GM12878 (cell line): ENCODE data around the gene GMDS. TPM values are rescaled to one million over a fixed set of nuclear protein-coding genes. Genes with fewer than 3 reads are reported as not detected.

Experiments used
- ATAC-seq: fragments of 200-7000 bp; cut with Tn5 transposase; 3 replicates; pipeline ENCODE4 v1.9.1; 2020; ENCODE audit warnings: mild to moderate bottlenecking, moderate library complexity
- BruUV-seq: library from RNA; stranded (reverse); fragments of 400-500 nt; replicated peaks from 2 replicates; lab custom pipeline; 2021; lab: Mats Ljungman, UMichigan
- CTCF ChIA-PET: fragments of 300-600 bp; sonication (Branson Sonifier 250); formaldehyde crosslinking; extraction: SDS; loops from one replicate; lab custom pipeline; 2021; ENCODE audit warnings: inconsistent platforms; lab: Yijun Ruan, JAX
- POLR2A ChIA-PET: fragments of 350-600 bp; formaldehyde crosslinking; extraction: SDS; loops from one replicate; lab custom pipeline; 2021; ENCODE audit warnings: inconsistent platforms; lab: Charles Lee
- RAD21 ChIA-PET: fragments of 300-600 bp; sonication (Branson Sonifier 250); formaldehyde crosslinking; loops from one replicate; lab custom pipeline; 2023; ENCODE audit warnings: antibody characterized with exemption; ENCODE audit not compliant: unreplicated experiment; lab: Charles Lee
- SMC1A ChIA-PET: fragments of 300-600 bp; sonication (Branson Sonifier 250); formaldehyde crosslinking; loops from one replicate; lab custom pipeline; 2023; ENCODE audit not compliant: unreplicated experiment, uncharacterized antibody; lab: Charles Lee
- DNase-seq: peaks from one replicate; pipeline ENCODE4 v3.0.0-alpha.2; 2011; ENCODE audit warnings: low read depth, low spot score
- FAIRE-seq: peaks from 3 replicates; lab custom pipeline; 2011; peaks lifted over from hg19 to GRCh38; lab: Jason Lieb, UNC
- H2AFZ ChIP-seq: 2 replicates; pipeline ENCODE4 v1.6.0; 2011; ENCODE audit warnings: low read depth, low read length, control low read depth; ENCODE audit not compliant: control insufficient read depth
- H3K27ac ChIP-seq: 2 replicates; pipeline ENCODE4 v1.5.1; 2011; ENCODE audit warnings: control low read depth; ENCODE audit not compliant: control insufficient read depth, insufficient read depth
- H3K27me3 ChIP-seq, 2 experiments: replicated peaks in 1 of 2; 2 replicates each; pipeline versions ENCODE4 v1.6.0 to v1.6.1; 2011; ENCODE audit warnings: low read length in 1 of 2; ENCODE audit not compliant: control insufficient read depth in 2 of 2, insufficient read depth in 2 of 2
- H3K36me3 ChIP-seq, 2 experiments: 2 replicates each; pipeline ENCODE4 v1.5.1; 2011; ENCODE audit warnings: low read length in 1 of 2; ENCODE audit not compliant: control insufficient read depth in 2 of 2, insufficient read depth in 2 of 2
- H3K4me1 ChIP-seq: 2 replicates; pipeline ENCODE4 v1.6.1; 2011; ENCODE audit warnings: mild to moderate bottlenecking, low read length, moderate library complexity, mixed read lengths; ENCODE audit not compliant: control insufficient read depth, insufficient read depth
- H3K4me2 ChIP-seq: 2 replicates; pipeline ENCODE4 v1.6.0; 2011; ENCODE audit warnings: control low read depth; ENCODE audit not compliant: control insufficient read depth, insufficient read depth
- H3K4me3 ChIP-seq: fragments of 200-600 bp; sonication (generic); 2 replicates; pipeline ENCODE4 v1.5.1; 2016
- H3K79me2 ChIP-seq: 2 replicates; pipeline ENCODE4 v1.6.0; 2011; ENCODE audit warnings: low read length; ENCODE audit not compliant: control insufficient read depth, insufficient read depth
- H3K9ac ChIP-seq: 2 replicates; pipeline ENCODE4 v1.8.0; 2011; ENCODE audit warnings: low read length, control low read depth, mixed read lengths; ENCODE audit not compliant: control insufficient read depth, insufficient read depth
- H3K9me3 ChIP-seq: replicated peaks from 3 replicates; pipeline ENCODE4 v1.5.1; 2011; ENCODE audit warnings: mild to moderate bottlenecking, low read length; ENCODE audit not compliant: control insufficient read depth, insufficient read depth
- H4K20me1 ChIP-seq: 2 replicates; pipeline ENCODE4 v1.6.0; 2011; ENCODE audit not compliant: control insufficient read depth, insufficient read depth
- CHD1 ChIP-seq: IDR thresholded peaks from 2 replicates; pipeline ENCODE4 v1.6.1; 2012; ENCODE audit warnings: low read depth, low read length, improper control_type of control experiment
- EGR1 ChIP-seq, 2 experiments: IDR thresholded peaks; 1 replicate in 1 of 2; 2 replicates in 1 of 2; pipeline ENCODE4 v1.6.1; 2011 to 2012; ENCODE audit warnings: low read depth in 2 of 2, low read length in 2 of 2, borderline replicate concordance in 1 of 2, mild to moderate bottlenecking in 1 of 2, moderate library complexity in 1 of 2
- ETV6 ChIP-seq, 2 experiments: fragments of 450-650 bp in 1 of 2; IDR thresholded peaks in 1 of 2; conservative IDR thresholded peaks in 1 of 2; 2 replicates each; pipeline ENCODE4 v1.6.1; 2014; ENCODE audit warnings: antibody characterized with exemption in 1 of 2, borderline replicate concordance in 1 of 2, low read depth in 1 of 2, mild to moderate bottlenecking in 1 of 2, moderate library complexity in 1 of 2
- HDAC2 ChIP-seq: fragments of 200-600 bp; sonication (generic); IDR thresholded peaks from 2 replicates; pipeline ENCODE4 v1.6.1; 2017
- HDAC6 ChIP-seq: fragments of 200-600 bp; sonication (generic); IDR thresholded peaks from one replicate; pipeline ENCODE4 v1.8.0; 2017; ENCODE audit warnings: antibody characterized with exemption; ENCODE audit not compliant: unreplicated experiment
- POU2F2 ChIP-seq: IDR thresholded peaks from 3 replicates; pipeline ENCODE4 v1.6.1; 2011; ENCODE audit warnings: low read depth, mild to moderate bottlenecking, low read length, borderline replicate concordance
- SREBF1 ChIP-seq: IDR thresholded peaks from 2 replicates; pipeline ENCODE4 v1.6.1; 2012; ENCODE audit warnings: mild to moderate bottlenecking, low read length
- WGBS: methylation state at CpG from one replicate; pipeline ENCODE4 v1.1.6; 2016; ENCODE audit warnings: low lambda C conversion rate; ENCODE audit not compliant: insufficient replicate concordance, insufficient coverage; ENCODE audit errors: missing lambda C conversion rate; 5-methylcytosine and 5-hydroxymethylcytosine counted together
- in situ Hi-C: fragments of 300-500 bp; cut with MboI; formaldehyde crosslinking; loops from 9 replicates; pipeline ENCODE4 v1.14.3; 2018; ENCODE audit warnings: mixed read lengths
- intact Hi-C: fragments of 100-400 bp; cut with micrococcal nuclease; formaldehyde crosslinking; loops from one replicate; pipeline ENCODE4 v1.14.2; 2022; ENCODE audit not compliant: unreplicated experiment
- polyA plus RNA-seq, 11 experiments: library from polyadenylated mRNA; depleted of rRNA in 4 of 11; unstranded in 6 of 11; stranded (reverse) in 5 of 11; fragments of >200 nt; fragmentation: Nextera tagmentation in 4 of 11; fragmentation: Illumina TruSeq in 1 of 11; extraction: Ambion mirVana in 4 of 11; extraction: Trizol in 1 of 11; gene quantifications; 1 replicate in 1 of 11; 2 replicates in 10 of 11; pipeline versions ENCODE4 v1.2.1 to v1.2.3, GENCODE V29; 2011 to 2016; ENCODE audit warnings: inconsistent platforms in 2 of 11, missing spikeins in 2 of 11, low read depth in 1 of 11
- total RNA-seq, 4 experiments: library from RNA; depleted of rRNA in 3 of 4; stranded (reverse); fragments of >200 nt in 3 of 4; fragmentation: Illumina TruSeq in 1 of 4; extraction: Trizol in 1 of 4; gene quantifications; 2 replicates each; pipeline versions ENCODE4 v1.2.1 to v1.2.3, GENCODE V29; 2013 to 2021

GMDS gene
- total and polyA plus RNA-seq, 10 of the 15 experiments (the other 5 are each of a cell fraction or from before 2014, with no cell fraction given) = 0.61 to 53.8 (median 29.3) TPM

- ChIA-PET SMC1A (no interaction called here), RAD21 (no interaction called here), POLR2A (no interaction called here), CTCF (no interaction called here)
- no peaks in the 10 kb centered on the region; the same call in 2 of the 3 replicates for H3K9me3 ChIP-seq
- H3K27me3 ChIP-seq = peaks cover 1 to 2% of the 10 kb centered on the region in 2 experiments; a peak in 3 of 4 replicates
- H3K36me3 ChIP-seq = no peaks in the 10 kb centered on the region
- peaks cover under 1% of the 10 kb centered on the region; the same call in 1 of the 2 replicates for H3K4me1 ChIP-seq
- intact Hi-C loops (no loop called here), in situ Hi-C loops (no loop called here)
- FAIRE-seq (no peak), ATAC-seq (no peak), DNase-seq (no peak)
- H3K4me3 ChIP-seq = no peak overlapping the region
- H3K9ac ChIP-seq = no peak overlapping the region
- H3K27ac ChIP-seq = no peak overlapping the region
- no peak overlapping the region for H2AFZ ChIP-seq
- WGBS = 23% methylated on average over 72 of the region's 83 CpGs
- H3K4me2 ChIP-seq = peak overlapping the region; percentile 30; the same call in 1 of the 2 replicates
- H3K79me2 ChIP-seq = no peaks in the 10 kb centered on the region
- H4K20me1 ChIP-seq = no peaks in the 10 kb centered on the region; the same call in 1 of the 2 replicates
- no TSS peak for BruUV-seq
- TF ChIP-seq HDAC2 = no peak
- no peak for TF ChIP-seq ETV6 (conservative IDR thresholded peaks at IDR 0.05 in 1 of 2, IDR thresholded peaks at IDR 0.05 in 1 of 2; ENCODE audit: borderline replicate concordance in 1 of 2, low read depth in 1 of 2)
- no peak for TF ChIP-seq POU2F2
- TF ChIP-seq EGR1 (IDR thresholded peaks at IDR 0.05; ENCODE audit: borderline replicate concordance in 1 of 2, low read depth in 2 of 2, low read length in 2 of 2) = peak in 1 of 2 experiments; percentile 30; a peak in 1 of 3 replicates
- no peak for TF ChIP-seq SREBF1
- TF ChIP-seq CHD1 = no peak
- peak; percentile 61 for TF ChIP-seq HDAC6
These were observed 625.5 kb downstream of the GMDS start for GRCh38 chr6:1619673-1620503.
